T-helper 22 cell (primary cell): Measurements from ENCODE around the gene TFF2.

Experiments used
- DNase-seq: peaks from one replicate; pipeline ENCODE4 v3.0.0-alpha.2; 2020; ENCODE audit warnings: low read depth

The TFF2 gene

DNA sequence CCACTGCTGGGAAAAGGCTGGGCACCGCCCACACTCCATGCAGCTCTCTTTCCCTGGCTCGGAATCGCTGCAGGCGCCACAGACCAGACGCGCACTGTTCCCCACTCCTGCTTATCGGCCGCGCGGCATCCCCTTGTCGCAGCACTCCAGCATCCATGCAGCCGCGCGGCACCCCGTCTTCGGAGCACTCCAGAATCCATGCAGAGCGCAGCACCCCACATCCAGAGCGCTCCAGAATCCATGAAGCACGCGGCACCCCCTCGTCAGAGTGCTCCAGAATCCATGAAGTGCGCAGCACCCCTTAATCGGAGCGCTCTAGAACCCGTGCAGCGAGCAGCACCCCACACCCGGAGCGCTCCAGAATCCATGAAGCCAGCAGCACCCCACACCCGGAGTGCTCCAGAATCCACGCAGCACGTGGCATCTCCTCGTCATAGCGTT, 45.1 kb downstream of the TFF2 start:
- no peak for DNase-seq

DNA sequence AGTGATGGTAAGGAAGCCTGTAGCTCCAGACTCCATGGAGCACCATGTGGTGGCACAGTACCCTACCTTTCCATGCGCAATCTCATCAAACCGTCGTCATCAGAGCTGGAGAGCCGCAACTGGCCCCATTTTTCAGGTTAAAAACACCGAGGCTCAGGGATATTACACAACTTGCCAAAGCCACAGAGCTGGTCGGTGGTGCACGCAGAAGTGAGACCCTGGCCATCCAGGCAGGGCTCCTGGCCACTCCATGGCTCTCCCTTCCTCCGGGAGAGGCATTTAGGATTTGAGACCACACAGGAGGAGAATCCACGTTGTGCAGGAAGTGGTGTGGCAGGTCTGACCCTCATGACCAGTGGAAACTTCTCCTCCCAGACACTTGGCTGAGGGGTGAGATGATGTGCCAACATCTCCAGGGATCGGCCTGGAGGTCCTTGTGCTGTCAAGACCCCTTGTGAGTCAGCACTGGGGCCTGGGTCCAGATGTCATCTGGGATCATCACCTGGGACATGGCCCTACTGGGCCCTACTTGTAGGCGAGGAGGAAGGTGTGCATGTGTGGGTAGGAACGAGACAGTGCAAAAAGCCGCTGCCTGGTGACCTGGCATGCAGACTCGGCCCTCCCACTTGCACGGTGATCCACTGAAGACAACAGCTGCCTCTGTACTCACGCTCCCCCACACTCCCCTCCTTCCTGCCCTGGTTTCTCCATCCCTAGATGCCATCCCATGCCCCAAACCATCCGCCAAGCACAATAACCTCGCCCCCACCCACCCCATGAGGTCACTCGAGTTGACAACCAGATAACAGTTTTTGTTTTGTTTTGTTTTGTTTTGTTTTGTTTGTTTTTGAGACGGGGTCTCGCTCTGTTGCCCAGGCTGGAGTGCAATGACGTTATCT, 46.0 kb downstream of the TFF2 start:
- DNase-seq: no peak

GRCh38 chr21:42303443-42303842, 47.4 kb downstream of the TFF2 start:
- DNase-seq: no peak

GRCh38 chr21:42302794-42303193, 48.0 kb downstream of the TFF2 start:
- no peak for DNase-seq

- DNase-seq: no peak
These were observed 48.6 kb downstream of the TFF2 start for GRCh38 chr21:42302076-42302650.

DNA sequence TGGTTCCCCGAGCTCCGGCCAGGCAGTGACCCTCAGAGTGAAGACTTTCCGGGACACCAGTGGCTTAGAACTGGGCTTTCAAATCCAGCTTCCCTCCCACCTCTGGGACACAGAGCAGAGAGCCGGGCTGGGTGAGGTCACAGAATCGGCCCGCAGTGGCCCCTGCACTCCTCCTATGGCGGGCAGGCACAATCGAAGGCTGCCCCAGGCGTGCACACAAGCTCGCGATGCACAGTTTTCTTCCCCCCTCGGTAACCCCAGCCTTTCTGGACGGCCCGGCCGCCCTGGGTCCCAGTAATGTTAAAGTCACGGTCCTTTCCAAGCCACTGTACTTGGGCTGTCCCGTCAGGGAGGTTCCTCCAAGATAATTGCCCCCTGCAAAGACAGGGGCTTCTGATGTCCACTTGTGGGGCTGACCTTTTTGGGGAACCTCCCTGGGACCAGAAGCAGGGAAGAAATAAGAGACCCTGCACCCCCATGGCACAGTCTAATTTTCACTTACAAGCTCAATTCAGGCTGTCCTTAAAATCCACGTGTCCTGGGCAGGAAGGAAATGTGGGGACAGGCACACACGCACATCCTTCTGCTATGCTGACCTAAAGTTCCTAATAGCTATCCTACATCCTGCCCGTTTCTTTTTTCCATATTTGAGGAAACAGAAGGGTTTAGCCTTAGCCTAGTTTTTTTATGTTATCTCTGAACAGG, 49.3 kb downstream of the TFF2 start:
- DNase-seq: no peak

- DNase-seq: no peak
These were observed 49.8 kb downstream of the TFF2 start for GRCh38 chr21:42300956-42301355.

DNA sequence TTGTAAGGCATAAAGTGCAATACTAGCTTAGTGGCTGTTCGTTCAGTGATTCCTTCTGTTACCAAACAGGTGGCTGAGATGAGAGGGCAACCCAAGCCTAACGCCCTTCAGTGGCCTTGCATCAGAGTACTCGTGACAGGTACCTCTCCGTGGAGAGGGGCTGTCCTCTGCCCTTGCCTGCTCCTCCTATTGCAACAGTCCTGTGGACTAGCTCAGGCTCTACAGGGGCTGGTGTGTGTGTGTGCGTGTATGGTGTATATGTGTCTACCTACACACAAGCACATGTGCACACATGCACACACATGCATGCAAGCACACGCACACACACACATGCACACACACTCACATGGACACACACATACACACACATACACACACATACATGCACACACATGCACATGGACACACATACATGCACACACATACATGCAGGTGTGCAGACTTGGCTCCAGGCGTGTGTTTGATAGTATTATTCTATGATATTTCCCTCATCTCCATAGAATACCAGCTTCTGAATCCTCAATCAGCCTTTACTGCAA, 50.7 kb downstream of the TFF2 start:
- DNase-seq: no peak

DNA sequence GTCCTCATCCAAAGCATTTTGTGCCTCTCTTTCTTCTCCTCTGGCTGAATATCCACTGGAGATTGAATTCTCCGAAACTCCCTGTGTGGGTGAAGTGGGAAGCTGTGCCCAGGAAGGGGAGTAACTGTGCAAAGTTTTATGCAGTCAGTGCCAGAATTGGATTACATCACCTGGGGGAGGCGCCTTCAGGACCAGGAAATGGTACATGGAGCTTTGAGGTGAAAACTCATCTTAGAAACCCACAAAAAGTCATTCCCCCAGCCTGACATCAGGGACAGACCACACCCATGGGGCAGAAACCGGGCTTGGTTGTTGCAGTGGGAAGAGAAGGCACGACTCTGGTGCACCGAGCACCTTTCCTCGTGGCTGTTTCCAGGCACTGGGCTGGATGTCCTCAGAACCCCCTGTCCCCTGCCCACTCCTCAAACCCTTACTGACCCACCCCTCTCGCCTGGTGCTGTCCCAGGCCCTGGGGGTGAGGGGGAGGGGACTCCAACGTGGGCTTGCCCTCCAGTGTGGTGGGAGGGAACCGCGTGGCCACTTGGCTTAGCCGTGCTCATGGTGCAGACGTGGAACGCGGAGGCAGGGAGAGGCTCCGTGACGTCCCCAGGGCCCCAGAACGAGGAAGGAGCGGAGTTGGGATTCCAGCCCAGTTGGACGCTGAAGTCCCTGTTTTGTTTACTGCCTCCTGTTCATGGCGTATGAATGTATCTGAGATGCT, 51.3 kb downstream of the TFF2 start:
- no peak for DNase-seq

DNA sequence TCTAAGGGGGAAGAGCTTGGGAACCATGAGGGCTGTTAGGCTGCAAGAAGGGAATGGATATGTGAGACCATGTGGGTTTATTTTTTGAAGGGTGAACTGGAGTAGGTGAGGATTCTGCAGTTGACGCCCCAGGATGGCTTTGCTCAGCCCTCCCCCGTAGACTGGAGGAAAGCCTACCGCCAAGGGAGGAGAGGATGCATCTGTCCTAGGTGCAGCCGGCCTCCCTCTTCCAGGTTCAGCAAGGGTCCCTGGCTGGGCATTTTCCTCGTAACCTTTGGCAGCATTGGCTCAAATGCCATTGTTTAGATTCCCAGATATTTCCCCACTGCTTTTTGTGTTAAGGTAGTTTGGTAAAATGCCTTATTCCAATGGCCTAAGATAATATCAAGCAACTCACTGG, 52.1 kb downstream of the TFF2 start:
- DNase-seq: no peak

DNA sequence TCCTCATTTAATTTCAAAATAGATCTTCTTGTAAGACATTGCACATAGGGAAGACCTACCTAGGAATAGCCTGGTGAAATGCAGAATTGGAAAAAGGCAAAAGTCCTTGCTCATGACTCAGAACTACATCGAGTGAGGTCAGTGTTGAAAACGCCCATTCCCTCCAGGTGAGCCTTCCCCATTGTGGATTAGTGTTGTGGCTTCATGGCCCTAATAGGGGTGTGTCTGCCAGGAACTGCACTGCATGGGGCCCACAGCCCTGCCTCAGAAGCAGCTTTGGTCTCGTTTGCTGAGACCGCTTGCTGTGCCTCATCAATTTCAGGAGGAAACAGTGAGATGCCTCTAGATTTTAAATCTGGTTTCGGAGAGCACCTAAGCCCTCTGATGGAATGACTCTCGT, 52.6 kb downstream of the TFF2 start:
- DNase-seq: no peak

DNA sequence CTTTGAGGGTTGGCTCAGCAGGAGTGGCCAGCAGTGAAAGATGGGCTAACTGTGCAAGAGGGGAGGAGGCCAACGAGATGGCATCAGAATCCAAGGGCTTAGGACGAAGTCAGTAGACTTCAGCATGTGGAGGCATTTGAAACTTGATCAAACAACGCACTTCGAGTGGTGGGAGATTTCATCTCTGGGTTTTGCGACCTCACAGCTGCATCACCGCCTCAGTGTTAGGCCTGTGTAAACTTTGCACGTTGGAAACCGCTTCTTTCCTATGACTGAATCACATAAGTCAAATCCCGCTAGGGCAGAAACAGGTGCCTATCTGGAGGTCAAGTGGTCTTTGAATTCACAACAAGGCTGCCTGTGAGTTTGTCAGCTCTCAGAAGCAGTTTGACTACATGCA, 53.4 kb downstream of the TFF2 start:
- DNase-seq: no peak

- no peak for DNase-seq
These were observed 54.3 kb downstream of the TFF2 start for GRCh38 chr21:42296501-42296900.
